OCI-LY7 (cell line): ENCODE measurements around the gene ABHD12. TPM values are rescaled to one million over a fixed set of nuclear protein-coding genes. Genes with fewer than 3 reads are reported as not detected.

Experiments
- BruUV-seq: library from RNA; stranded (reverse); fragments of 400-500 nt; replicated peaks from 2 replicates; lab custom pipeline; 2021; lab: Mats Ljungman, UMichigan
- CTCF ChIA-PET: fragments of 300-600 bp; sonication (Branson Sonifier 250); formaldehyde crosslinking; loops from one replicate; lab custom pipeline; 2022; ENCODE audit warnings: antibody characterized with exemption; ENCODE audit not compliant: unreplicated experiment; lab: Charles Lee
- POLR2A ChIA-PET: fragments of 300-600 bp; sonication (Branson Sonifier 250); formaldehyde crosslinking; loops from one replicate; lab custom pipeline; 2022; ENCODE audit warnings: antibody characterized with exemption; lab: Charles Lee
- DNase-seq: peaks from one replicate; pipeline ENCODE4 v3.0.0-alpha.2; 2015; ENCODE audit warnings: low spot score
- H2AFZ ChIP-seq: fragments of 200-600 bp; sonication (generic), shearing (Covaris generic); 2 replicates; pipeline ENCODE4 v1.6.1; 2014; ENCODE audit warnings: mild to moderate bottlenecking, antibody characterized with exemption, low read length, moderate library complexity
- H3K27ac ChIP-seq: fragments of 200-600 bp; sonication (generic); 2 replicates; pipeline ENCODE4 v1.5.1; 2014; ENCODE audit warnings: mixed run types, low read depth, mild to moderate bottlenecking, moderate library complexity, low read length, inconsistent platforms; ENCODE audit not compliant: poor library complexity, severe bottlenecking
- H3K36me3 ChIP-seq: fragments of 200-600 bp; sonication (generic); 2 replicates; pipeline ENCODE4 v1.6.1; 2014; ENCODE audit warnings: mild to moderate bottlenecking, antibody characterized with exemption, low read length, moderate library complexity, mixed read lengths; ENCODE audit not compliant: insufficient read depth
- H3K4me1 ChIP-seq: fragments of 200-600 bp; sonication (generic); 2 replicates; pipeline ENCODE4 v1.5.1; 2014; ENCODE audit warnings: mild to moderate bottlenecking, low read length; ENCODE audit not compliant: insufficient read depth, poor library complexity, severe bottlenecking
- H3K4me2 ChIP-seq: fragments of 200-600 bp; sonication (generic); 2 replicates; pipeline ENCODE4 v1.6.1; 2014; ENCODE audit warnings: mild to moderate bottlenecking, low read length
- H3K4me3 ChIP-seq: fragments of 200-600 bp; sonication (generic); 2 replicates; pipeline ENCODE4 v1.5.1; 2014; ENCODE audit warnings: mild to moderate bottlenecking, low read depth, low read length; ENCODE audit not compliant: poor library complexity, severe bottlenecking
- H3K79me2 ChIP-seq: fragments of 200-600 bp; sonication (generic); 2 replicates; pipeline ENCODE4 v1.6.1; 2016; ENCODE audit warnings: low read depth, mild to moderate bottlenecking, low read length, moderate library complexity, mixed read lengths; ENCODE audit not compliant: insufficient read depth
- H3K9me2 ChIP-seq: fragments of 200-600 bp; sonication (generic); 2 replicates; pipeline ENCODE4 v1.6.1; 2016; ENCODE audit warnings: mild to moderate bottlenecking, low read length, mixed read lengths; ENCODE audit not compliant: insufficient read depth
- H3K9me3 ChIP-seq: fragments of 200-600 bp; sonication (generic); 2 replicates; pipeline ENCODE4 v1.6.1; 2014; ENCODE audit warnings: mild to moderate bottlenecking, mixed run types, low read length, mixed read lengths
- H4K20me1 ChIP-seq: fragments of 200-600 bp; sonication (generic); 2 replicates; pipeline ENCODE4 v1.6.1; 2014; ENCODE audit warnings: mild to moderate bottlenecking, antibody characterized with exemption, low read length, moderate library complexity, mixed read lengths; ENCODE audit not compliant: insufficient read depth
- CTCF ChIP-seq: fragments of 200-600 bp; sonication (generic); conservative IDR thresholded peaks from 2 replicates; pipeline ENCODE4 v1.5.1; 2014; ENCODE audit warnings: mild to moderate bottlenecking, antibody characterized with exemption, low read length, moderate library complexity, mixed read lengths
- EZH2phosphoT487 ChIP-seq: fragments of 200-600 bp; sonication (generic); IDR thresholded peaks from 2 replicates; pipeline ENCODE4 v1.6.1; 2018; ENCODE audit warnings: low read depth, borderline replicate concordance, mild to moderate bottlenecking, mixed run types, antibody characterized with exemption, low read length, moderate library complexity, mixed read lengths
- intact Hi-C: fragments of 100-400 bp; cut with micrococcal nuclease; formaldehyde crosslinking; loops from one replicate; pipeline ENCODE4 v1.10.0; 2022; ENCODE audit not compliant: unreplicated experiment
- total RNA-seq, 2 experiments: library from RNA; depleted of rRNA in 1 of 2; stranded (reverse); fragments of >200 nt in 1 of 2; shearing (Covaris generic) in 1 of 2; gene quantifications; 2 replicates each; pipeline ENCODE4 v1.2.3, GENCODE V29; 2014 to 2022

Gene ABHD12
- total RNA-seq, 2 experiments from 2014 or later = 10.6 to 12.9 TPM

- Histone ChIP-seq H2AFZ (no peak overlapping the region), H4K20me1 (no peaks in the 10 kb centered on the region), H3K79me2 (no peaks in the 10 kb centered on the region), H3K4me2 (no peak overlapping the region), H3K9me2 (no peaks in the 10 kb centered on the region), H3K27ac (no peak overlapping the region), H3K4me1 (peaks cover 6% of the 10 kb centered on the region), H3K9me3 (no peaks in the 10 kb centered on the region), H3K36me3 (no peaks in the 10 kb centered on the region), H3K4me3 (no peak overlapping the region)
- POLR2A ChIA-PET = interaction anchor here (0.8 kb wide), 1 partner anchor 45 kb away, joined by 4 read pairs; no protein-coding TSS in a partner anchor
- CTCF ChIA-PET = no interaction called here
- TF ChIP-seq EZH2phosphoT487 (no peak), CTCF (no peak)
- intact Hi-C loops = no loop called here
- DNase-seq = no peak
- BruUV-seq = no TSS peak
Measured at GRCh38 chr20:25353747-25354705, 36.6 kb downstream of the ABHD12 start.

DNA sequence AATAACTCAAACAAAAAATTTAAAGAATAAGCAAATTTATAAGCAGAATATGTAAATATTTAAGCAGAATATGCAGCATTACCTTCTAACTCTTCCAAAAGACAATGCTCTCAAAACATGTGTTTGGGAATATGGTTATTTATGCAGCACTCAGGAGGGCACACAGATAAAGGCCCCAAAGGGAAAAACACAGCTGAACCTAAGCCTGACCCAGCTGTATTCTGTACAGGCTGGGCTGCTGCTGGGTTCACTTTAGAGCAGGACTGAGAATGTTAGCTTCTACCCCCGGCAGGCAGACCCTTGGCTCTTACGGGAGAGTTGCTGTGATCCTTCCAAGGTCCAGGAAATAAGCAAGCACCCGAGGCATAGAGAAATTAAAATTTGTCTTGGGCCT is 37.3 kb downstream of the ABHD12 start:
- Histone ChIP-seq H2AFZ (no peak overlapping the region), H3K4me3 (no peak overlapping the region), H3K9me3 (no peaks in the 10 kb centered on the region), H3K79me2 (no peaks in the 10 kb centered on the region), H3K4me1 (peaks cover 6% of the 10 kb centered on the region), H4K20me1 (no peaks in the 10 kb centered on the region), H3K36me3 (no peaks in the 10 kb centered on the region), H3K4me2 (no peak overlapping the region), H3K9me2 (no peaks in the 10 kb centered on the region), H3K27ac (no peak overlapping the region)
- BruUV-seq = no TSS peak
- TF ChIP-seq EZH2phosphoT487 (no peak), CTCF (no peak)
- ChIA-PET CTCF (no interaction called here), POLR2A (interaction anchor here (0.7 kb wide), 1 partner anchor 50 kb away, joined by 3 read pairs; no protein-coding TSS in a partner anchor)
- DNase-seq = no peak
- intact Hi-C loops = no loop called here

GRCh38 chr20:25352746-25353145 is 37.9 kb downstream of the ABHD12 start:
- CTCF ChIA-PET = no interaction called here
- no peaks in the 10 kb centered on the region for H3K36me3 ChIP-seq
- H3K79me2 ChIP-seq = no peaks in the 10 kb centered on the region
- no peak overlapping the region for H3K4me3 ChIP-seq
- no peaks in the 10 kb centered on the region for H3K9me2 ChIP-seq
- POLR2A ChIA-PET = interaction anchor here (0.7 kb wide), 1 partner anchor 51 kb away, joined by 3 read pairs; no protein-coding TSS in a partner anchor
- H4K20me1 ChIP-seq = no peaks in the 10 kb centered on the region
- BruUV-seq = no TSS peak
- peaks cover 6% of the 10 kb centered on the region for H3K4me1 ChIP-seq
- intact Hi-C loops = no loop called here
- no peak overlapping the region for H3K4me2 ChIP-seq
- H3K27ac ChIP-seq = no peak overlapping the region
- TF ChIP-seq EZH2phosphoT487 (no peak), CTCF (no peak)
- no peak overlapping the region for H2AFZ ChIP-seq
- no peaks in the 10 kb centered on the region for H3K9me3 ChIP-seq
- no peak for DNase-seq
